Panc1 (cell line): ENCODE results near the gene WNT7B. TPM values are rescaled to one million over a fixed set of nuclear protein-coding genes. Genes with fewer than 3 reads are reported as not detected.

Experiments
- ATAC-seq: fragments of 200-7000 bp; cut with Tn5 transposase; 2 replicates; pipeline ENCODE4 v1.9.1; 2020; ENCODE audit warnings: mild to moderate bottlenecking, moderate library complexity
- BruUV-seq: library from RNA; stranded (reverse); fragments of 400-500 nt; replicated peaks from 2 replicates; lab custom pipeline; 2021; lab: Mats Ljungman, UMichigan
- CTCF ChIA-PET: fragments of 300-600 bp; sonication (Branson Sonifier 250); formaldehyde crosslinking; loops from one replicate; lab custom pipeline; 2022; ENCODE audit warnings: antibody characterized with exemption; lab: Charles Lee
- POLR2A ChIA-PET: fragments of 300-600 bp; sonication (Branson Sonifier 250); formaldehyde crosslinking; loops from one replicate; lab custom pipeline; 2022; ENCODE audit warnings: antibody characterized with exemption; lab: Charles Lee
- DNase-seq: peaks from one replicate; pipeline ENCODE4 v3.0.0-alpha.2; 2010; ENCODE audit warnings: low read depth, low spot score
- H3K27ac ChIP-seq: 2 replicates; pipeline ENCODE4 v1.5.1; 2011; ENCODE audit warnings: mild to moderate bottlenecking, low read length, inconsistent platforms
- H3K27me3 ChIP-seq: fragments of 200-500 bp; sonication (Bioruptor generic); 2 replicates; pipeline ENCODE4 v1.6.0; 2014; ENCODE audit warnings: low read length, inconsistent platforms; ENCODE audit not compliant: control insufficient read depth, insufficient read depth
- H3K36me3 ChIP-seq: fragments of 200-500 bp; sonication (Bioruptor generic); 2 replicates; pipeline ENCODE4 v1.5.1; 2014; ENCODE audit warnings: inconsistent platforms, mild to moderate bottlenecking, low read length, moderate library complexity; ENCODE audit not compliant: control insufficient read depth, insufficient read depth
- H3K4me1 ChIP-seq: 2 replicates; pipeline ENCODE4 v1.5.1; 2011; ENCODE audit warnings: inconsistent platforms, mild to moderate bottlenecking, low read length, moderate library complexity; ENCODE audit not compliant: control insufficient read depth, insufficient read depth
- H3K4me3 ChIP-seq, 2 experiments: 2 replicates each; pipeline ENCODE4 v1.5.1; 2011 to 2012; ENCODE audit warnings: low read depth in 2 of 2, low read length in 2 of 2, mild to moderate bottlenecking in 2 of 2, inconsistent platforms in 1 of 2, moderate library complexity in 1 of 2
- H3K9me3 ChIP-seq: fragments of 200-500 bp; sonication (Bioruptor generic); 2 replicates; pipeline ENCODE4 v1.5.1; 2014; ENCODE audit warnings: low read depth, mild to moderate bottlenecking, inconsistent platforms, low read length, moderate library complexity; ENCODE audit not compliant: control insufficient read depth, insufficient read depth
- CTCF ChIP-seq: fragments of 450-650 bp; IDR thresholded peaks from 2 replicates; pipeline ENCODE4 v1.5.1; 2017; ENCODE audit warnings: mild to moderate bottlenecking
- POLR2AphosphoS5 ChIP-seq: IDR thresholded peaks from 2 replicates; pipeline ENCODE4 v1.6.1; 2012; ENCODE audit warnings: mild to moderate bottlenecking, low read depth, low read length, moderate library complexity
- SIN3A ChIP-seq: IDR thresholded peaks from 2 replicates; pipeline ENCODE4 v1.6.1; 2012; ENCODE audit warnings: low read depth, mild to moderate bottlenecking, low read length, moderate library complexity, borderline replicate concordance; ENCODE audit not compliant: insufficient read depth
- TCF7L2 ChIP-seq: IDR thresholded peaks from 2 replicates; pipeline ENCODE4 v1.6.1; 2011; ENCODE audit warnings: mild to moderate bottlenecking, low read depth, low read length, inconsistent platforms
- in situ Hi-C: cut with HindIII; loops from 2 replicates; pipeline ENCODE4 v1.10.0; 2016; ENCODE audit warnings: low sequenced_read_pairs, low pct_unique_long_range_greater_than_20kb
- intact Hi-C: fragments of 100-400 bp; cut with micrococcal nuclease; formaldehyde crosslinking; loops from one replicate; pipeline ENCODE4 v1.10.0; 2022; ENCODE audit not compliant: unreplicated experiment
- total RNA-seq: library from RNA; stranded (reverse); gene quantifications from one replicate; pipeline ENCODE4 v1.2.1, GENCODE V29; 2021; ENCODE audit not compliant: unreplicated experiment
- TF ChIP-seq, protein P1 (sequence below), 2 experiments: IDR thresholded peaks; 2 replicates each; pipeline ENCODE4 v1.6.1; 2011 to 2012; ENCODE audit warnings: low read depth in 2 of 2, control low read depth in 1 of 2, low read length in 1 of 2, mild to moderate bottlenecking in 1 of 2, moderate library complexity in 1 of 2; ENCODE audit not compliant: insufficient read depth in 1 of 2

WNT7B gene
- total RNA-seq, 1 experiment from 2014 or later: 52.1 TPM

DNA sequence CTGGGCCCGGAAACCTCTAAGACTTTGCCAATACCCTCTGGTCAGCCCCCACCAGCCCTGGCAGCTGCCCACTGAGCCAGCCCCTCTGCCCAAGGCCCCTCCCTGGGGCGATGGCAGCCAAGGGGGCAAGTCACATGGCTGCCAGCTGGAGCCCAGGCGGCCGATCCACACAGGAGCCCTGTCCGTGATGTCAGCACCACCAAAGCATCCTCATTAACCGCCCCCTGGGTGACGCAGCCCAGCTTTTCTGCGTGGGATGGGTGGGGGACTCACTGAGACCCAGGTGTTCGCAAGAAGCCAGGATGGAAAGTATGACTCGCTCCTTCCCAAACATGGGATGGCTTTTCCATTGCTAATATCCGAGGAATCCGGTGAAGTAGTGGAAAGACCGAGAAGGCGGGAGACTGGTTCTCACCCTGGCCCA is 46.6 kb upstream of the WNT7B start:
- POLR2A ChIA-PET: no interaction called here

GRCh38 chr22:46022881-46023512 is 46.0 kb upstream of the WNT7B start:
- POLR2A ChIA-PET: no interaction called here
- TF ChIP-seq POLR2AphosphoS5 (no peak), TCF7L2 (no peak), SIN3A (no peak), CTCF (no peak)
- TF ChIP-seq, protein P1, sequence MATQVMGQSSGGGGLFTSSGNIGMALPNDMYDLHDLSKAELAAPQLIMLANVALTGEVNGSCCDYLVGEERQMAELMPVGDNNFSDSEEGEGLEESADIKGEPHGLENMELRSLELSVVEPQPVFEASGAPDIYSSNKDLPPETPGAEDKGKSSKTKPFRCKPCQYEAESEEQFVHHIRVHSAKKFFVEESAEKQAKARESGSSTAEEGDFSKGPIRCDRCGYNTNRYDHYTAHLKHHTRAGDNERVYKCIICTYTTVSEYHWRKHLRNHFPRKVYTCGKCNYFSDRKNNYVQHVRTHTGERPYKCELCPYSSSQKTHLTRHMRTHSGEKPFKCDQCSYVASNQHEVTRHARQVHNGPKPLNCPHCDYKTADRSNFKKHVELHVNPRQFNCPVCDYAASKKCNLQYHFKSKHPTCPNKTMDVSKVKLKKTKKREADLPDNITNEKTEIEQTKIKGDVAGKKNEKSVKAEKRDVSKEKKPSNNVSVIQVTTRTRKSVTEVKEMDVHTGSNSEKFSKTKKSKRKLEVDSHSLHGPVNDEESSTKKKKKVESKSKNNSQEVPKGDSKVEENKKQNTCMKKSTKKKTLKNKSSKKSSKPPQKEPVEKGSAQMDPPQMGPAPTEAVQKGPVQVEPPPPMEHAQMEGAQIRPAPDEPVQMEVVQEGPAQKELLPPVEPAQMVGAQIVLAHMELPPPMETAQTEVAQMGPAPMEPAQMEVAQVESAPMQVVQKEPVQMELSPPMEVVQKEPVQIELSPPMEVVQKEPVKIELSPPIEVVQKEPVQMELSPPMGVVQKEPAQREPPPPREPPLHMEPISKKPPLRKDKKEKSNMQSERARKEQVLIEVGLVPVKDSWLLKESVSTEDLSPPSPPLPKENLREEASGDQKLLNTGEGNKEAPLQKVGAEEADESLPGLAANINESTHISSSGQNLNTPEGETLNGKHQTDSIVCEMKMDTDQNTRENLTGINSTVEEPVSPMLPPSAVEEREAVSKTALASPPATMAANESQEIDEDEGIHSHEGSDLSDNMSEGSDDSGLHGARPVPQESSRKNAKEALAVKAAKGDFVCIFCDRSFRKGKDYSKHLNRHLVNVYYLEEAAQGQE (IDR thresholded peaks at IDR 0.05; ENCODE audit: insufficient read depth in 1 of 2, low read depth in 2 of 2, low read length in 1 of 2): no peak
- H3K27ac ChIP-seq: no peak overlapping the region

More for the DNA sequence above, 46.6 kb upstream of the WNT7B start:
- no peak for DNase-seq
- no peak overlapping the region for H3K27ac ChIP-seq
- peaks cover 4% of the 10 kb centered on the region for H3K4me1 ChIP-seq
- in situ Hi-C loops (loop anchor here (25.0 kb wide), 1 partner anchor 289 kb away; no protein-coding TSS in a partner anchor), intact Hi-C loops (no loop called here)
- BruUV-seq: no TSS peak
- H3K9me3 ChIP-seq: no peaks in the 10 kb centered on the region
- ATAC-seq: no peak
- TF ChIP-seq SIN3A (no peak), POLR2AphosphoS5 (no peak), TCF7L2 (no peak), CTCF (no peak)
- TF ChIP-seq, protein P1 (IDR thresholded peaks at IDR 0.05; ENCODE audit: insufficient read depth in 1 of 2, low read depth in 2 of 2, low read length in 1 of 2): no peak
- H3K27me3 ChIP-seq: no peaks in the 10 kb centered on the region
- CTCF ChIA-PET: no interaction called here
- H3K4me3 ChIP-seq: no peak overlapping the region
- no peaks in the 10 kb centered on the region for H3K36me3 ChIP-seq

More at GRCh38 chr22:46022881-46023512, 46.0 kb upstream of the WNT7B start:
- DNase-seq (no peak), ATAC-seq (no peak)
- CTCF ChIA-PET: no interaction called here
- H3K9me3 ChIP-seq: no peaks in the 10 kb centered on the region
- BruUV-seq: no TSS peak
- intact Hi-C loops (no loop called here), in situ Hi-C loops (loop anchor here (25.0 kb wide), 1 partner anchor 289 kb away; no protein-coding TSS in a partner anchor)
- peaks cover 4% of the 10 kb centered on the region for H3K4me1 ChIP-seq
- no peak overlapping the region for H3K4me3 ChIP-seq
- no peaks in the 10 kb centered on the region for H3K27me3 ChIP-seq
- no peaks in the 10 kb centered on the region for H3K36me3 ChIP-seq
